DMS79 (cell line): Measurements from ENCODE around the gene FGG.

Experiments used
- DNase-seq: peaks from one replicate; lab custom pipeline; 2025; lab: John Stamatoyannopoulos, UW

Gene FGG

DNA sequence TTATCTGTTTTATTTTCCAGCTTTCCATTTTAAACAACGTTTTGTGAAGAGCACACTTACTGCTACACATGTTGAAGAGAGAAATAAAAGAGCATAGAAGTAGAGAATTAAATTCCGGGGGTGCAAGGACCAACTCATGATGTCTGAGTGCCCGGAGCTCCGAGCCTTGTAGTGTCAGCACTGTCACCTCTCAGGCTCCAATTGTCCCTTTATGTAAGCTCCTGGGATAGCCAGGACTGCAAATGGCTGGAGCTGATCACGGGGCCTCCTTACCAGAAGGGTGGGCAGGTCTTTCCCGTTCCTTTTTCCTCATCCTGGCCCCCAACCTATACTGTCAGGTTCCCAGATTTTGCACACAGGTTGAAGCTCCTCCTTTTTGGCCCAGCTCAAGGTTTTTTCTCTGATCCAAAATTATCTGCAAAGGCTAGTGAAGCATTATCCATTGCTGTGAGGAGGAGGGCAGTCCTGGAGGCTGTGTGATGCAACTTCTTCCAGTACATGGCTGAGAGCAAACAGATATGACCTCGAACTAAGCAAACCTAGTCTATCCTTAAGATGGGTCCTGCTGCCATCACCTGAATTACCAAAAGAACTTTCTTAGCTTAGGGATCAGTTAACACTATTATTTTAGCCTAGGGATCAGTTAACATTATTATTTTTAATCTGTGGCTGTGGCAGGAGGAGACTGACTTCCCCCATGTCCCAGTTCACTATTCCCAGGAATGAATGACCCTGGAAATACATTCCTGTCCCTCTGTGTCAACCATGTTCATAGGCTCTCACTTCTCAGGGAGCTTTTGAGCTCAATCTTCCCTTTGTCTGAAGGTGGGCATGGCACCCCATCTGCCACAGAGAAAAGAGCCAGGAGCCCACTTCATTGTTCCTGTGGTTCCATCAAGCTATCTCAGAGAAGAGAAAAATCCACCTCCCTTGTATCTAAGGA is at the start of gene FGG:
Gene FGG, minus strand, starts transcription at position 185 of the 943 bp plus-strand sequence. Its CDS starts 47 bp downstream, at position 138.
- DNase-seq, result no peak

- DNase-seq, result no peak
These were observed 47.6 kb upstream of the FGG start for GRCh38 chr4:154660052-154660451.

GRCh38 chr4:154658680-154659405 is 46.4 kb upstream of the FGG start:
- DNase-seq, result no peak

DNA sequence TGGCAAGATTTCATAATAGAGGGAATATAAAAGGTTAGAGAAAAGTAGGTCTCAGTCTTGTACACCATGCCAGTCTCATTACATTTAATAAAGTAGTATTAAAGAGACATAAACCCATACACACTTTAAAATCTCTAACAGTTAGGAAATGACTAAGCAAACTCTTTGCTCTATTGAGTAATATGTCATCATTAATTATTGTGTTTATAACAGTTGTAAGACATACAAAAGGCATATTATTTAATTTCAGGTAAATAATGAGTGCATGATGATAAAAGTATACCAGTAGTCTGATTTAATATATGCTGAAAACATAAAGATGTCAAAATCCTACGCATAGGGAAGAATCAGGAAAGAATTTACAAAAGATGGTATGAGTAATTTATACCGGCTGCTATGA is 31.0 kb upstream of the FGG start:
- no peak for DNase-seq

- DNase-seq, result no peak
These were observed 30.0 kb upstream of the FGG start for GRCh38 chr4:154642373-154643009.

DNA sequence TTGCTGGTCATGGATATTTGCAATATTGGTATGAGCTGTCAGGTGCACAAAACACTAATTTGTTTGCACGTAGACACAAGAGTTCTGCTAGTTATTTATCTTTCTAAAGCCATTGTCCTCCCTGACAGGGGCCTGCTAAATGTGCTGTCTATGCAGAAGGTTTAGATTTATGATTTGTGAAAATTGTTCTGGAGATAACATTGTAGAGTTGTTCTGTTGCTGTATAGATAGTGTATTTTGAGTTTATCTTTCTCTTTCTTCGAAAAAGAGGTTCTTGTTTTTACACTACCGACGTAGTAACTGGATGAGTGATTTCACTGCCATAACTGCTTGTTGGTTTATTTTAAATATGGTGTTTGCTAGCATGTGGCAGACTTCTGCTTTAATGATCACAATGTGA is 28.5 kb upstream of the FGG start:
- DNase-seq, result no peak

GRCh38 chr4:154634058-154634457 is 21.6 kb upstream of the FGG start:
- DNase-seq, result no peak

- no peak for DNase-seq
These were observed 19.4 kb upstream of the FGG start for GRCh38 chr4:154631828-154632227.

DNA sequence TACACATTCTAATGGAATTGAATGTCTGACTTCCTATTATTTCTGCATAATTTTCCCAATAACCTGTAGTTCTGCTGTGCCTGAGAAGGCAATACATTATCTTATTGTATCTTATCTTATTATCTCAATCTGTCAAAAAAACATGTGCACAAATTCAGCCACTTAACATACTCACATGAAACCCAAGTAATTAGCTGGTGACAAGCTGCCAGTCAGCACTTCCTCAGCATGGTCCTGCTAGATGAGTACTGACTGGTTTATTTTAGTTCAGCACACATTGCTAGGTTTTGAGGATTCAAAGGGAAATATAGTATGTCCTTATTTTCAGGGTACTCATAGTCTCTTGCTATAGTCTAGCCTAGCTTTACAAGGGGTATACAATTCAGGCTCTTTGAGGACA is 17.9 kb upstream of the FGG start:
- no peak for DNase-seq

DNA sequence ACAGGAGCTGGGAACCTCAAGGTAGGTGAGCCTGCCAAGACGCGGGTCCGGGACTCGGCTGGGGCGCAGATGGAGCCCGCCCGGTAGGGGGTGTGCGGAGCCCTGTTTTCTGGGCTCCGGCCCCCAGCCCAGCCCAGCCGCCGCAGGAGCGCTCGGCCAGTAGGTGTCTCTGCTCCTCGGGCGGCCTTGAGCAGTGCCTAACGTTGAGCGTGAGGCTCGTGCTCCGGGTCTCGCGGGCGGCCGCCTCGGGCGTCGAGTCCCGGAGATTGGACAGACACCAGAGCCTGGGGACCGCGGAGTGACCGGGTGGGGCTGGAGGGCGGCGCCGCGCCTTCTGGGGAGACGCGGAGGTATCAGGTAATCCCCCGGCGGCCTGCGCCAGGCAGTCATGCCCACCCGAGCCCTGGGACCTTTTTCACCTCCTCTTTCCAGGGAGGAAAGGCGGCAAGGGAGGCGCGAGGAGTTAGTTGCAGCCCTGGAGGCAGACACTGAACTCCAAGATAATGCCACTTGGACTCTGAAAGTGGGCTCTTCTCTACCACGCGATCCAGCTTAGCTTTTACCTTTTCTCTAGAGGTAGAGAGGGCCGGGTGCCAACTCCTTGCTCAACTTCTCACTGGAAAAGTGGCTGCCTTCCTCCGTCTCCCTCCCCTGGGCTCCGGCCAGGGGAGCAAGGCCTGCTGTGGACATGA is 14.5 kb upstream of the FGG start:
- DNase-seq, result no peak

GRCh38 chr4:154625971-154626370 is 13.5 kb upstream of the FGG start:
- no peak for DNase-seq

- no peak for DNase-seq
These were observed 11.5 kb upstream of the FGG start for GRCh38 chr4:154623995-154624394.

DNA sequence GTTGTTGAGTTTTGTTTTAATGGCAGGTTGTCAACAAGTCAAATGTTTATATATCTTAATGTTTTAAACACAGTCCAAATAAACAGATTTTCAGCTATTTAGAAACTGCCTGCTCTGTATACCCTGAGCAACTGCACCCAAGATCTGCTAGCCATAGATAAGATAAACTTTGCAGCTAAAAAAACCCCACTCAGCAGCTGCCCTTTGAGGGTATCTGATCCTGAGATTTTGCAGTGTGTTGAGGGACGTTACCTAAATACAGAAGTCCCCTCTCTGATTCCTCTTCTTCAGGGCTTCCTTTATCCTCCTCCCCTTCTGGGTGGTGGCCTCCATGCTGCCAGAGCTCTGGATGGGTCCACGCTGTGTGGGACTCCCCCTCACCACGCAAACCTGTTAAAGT is 11.0 kb upstream of the FGG start:
- no peak for DNase-seq

DNA sequence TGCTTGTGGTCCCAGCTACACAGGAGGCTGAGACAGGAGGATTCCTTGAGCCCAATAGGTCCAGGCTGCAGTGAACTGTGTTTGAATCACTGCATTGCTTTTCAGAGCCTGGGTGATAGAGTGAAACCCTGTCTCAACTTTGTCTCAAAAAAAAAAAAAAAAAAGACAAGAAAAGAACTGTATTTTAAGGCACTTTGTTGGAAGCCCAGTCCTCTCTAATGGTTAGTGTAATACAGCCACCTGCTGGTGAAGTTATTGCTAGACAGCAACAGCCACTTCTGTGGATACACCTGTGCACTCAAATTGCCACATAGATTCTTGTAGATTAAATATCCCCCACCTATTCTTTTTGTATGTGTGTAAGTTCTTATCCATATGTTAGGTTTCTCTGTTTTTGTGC is 10.1 kb upstream of the FGG start:
- DNase-seq, result no peak

- DNase-seq, result no peak
These were observed 7.7 kb upstream of the FGG start for GRCh38 chr4:154620111-154620510.

- no peak for DNase-seq
These were observed 6.4 kb upstream of the FGG start for GRCh38 chr4:154618708-154619315.

DNA sequence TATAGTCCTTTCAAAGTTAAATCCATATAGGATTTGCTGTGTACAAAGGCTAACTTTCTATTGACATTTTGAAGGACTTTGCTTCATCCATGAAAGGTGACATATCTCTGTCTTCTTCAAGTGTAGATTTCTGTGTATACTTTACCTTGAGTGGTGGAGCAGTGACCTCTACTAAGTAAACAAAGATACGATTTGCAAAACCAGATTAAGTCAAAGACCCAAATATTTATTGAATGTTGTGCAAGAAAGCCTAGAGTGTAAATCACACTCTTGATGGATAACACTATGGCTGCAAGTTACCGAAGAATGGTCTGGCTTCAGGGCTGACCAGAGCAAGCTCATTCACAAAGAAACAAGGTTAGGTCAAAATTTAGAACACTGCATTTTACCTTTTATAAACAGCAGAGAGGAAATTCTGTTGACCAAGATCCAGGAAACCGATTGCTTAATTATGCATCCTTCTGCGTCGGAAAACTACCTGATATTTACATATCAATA is 5.4 kb upstream of the FGG start:
- DNase-seq, result no peak

- DNase-seq, result no peak
These were observed 4.3 kb upstream of the FGG start for GRCh38 chr4:154616731-154617130.

DNA sequence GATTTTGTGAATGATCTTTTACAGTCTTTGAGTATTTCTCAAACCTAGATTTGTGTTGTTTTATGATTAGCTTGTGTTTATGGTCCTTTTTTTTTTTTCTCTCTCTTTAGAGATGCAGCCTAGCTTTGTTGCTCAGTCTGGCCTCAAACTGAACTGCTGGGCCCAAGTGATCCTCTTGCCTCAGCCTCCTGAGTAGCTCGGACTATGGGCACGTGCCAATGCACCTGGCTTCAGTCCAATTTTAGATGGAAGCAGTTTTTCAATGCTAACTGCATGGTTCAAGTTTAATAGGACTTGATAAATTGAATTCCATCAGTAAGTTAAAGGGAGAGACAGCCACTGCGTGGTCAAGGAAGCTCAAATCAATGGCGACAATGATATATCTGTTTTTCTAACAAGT is 3.8 kb upstream of the FGG start:
- DNase-seq, result no peak

DNA sequence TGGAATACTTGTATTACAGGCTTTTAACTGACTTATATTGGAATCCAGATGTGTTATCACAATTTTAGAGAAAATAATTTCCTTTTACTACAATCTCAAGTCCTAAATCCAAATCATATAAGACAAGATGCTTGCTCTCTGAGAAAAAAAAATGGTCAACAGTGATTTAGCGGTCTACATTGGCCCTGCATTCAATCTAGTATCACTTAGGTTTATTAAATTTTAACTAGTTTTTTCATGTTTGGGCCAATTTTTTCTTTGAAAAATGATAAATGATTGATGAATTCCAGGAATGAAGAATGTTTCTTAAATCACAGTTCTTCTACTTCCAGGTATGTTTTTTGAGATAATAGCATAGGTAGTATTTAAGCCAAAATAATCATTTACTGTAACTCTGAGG is 2.8 kb upstream of the FGG start:
- DNase-seq, result no peak

DNA sequence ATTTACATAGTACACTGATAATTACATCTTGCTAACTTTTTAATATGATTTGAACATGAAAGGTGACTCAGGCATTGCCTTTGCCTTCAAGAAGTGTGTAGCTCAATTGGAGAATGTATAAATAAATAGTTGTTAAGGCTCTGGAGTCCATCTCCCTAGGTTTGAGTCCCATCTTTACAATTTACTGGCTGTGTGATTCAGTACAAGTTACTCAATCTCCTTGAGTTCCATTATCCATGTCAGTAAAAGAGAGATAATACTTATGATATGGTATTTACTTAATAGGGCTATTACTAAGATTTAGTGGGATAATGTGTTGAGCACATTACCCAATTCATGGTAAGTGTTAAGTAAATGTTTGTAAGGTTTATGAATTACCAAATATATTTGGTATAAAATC is 1.9 kb upstream of the FGG start:
- DNase-seq, result no peak

DNA sequence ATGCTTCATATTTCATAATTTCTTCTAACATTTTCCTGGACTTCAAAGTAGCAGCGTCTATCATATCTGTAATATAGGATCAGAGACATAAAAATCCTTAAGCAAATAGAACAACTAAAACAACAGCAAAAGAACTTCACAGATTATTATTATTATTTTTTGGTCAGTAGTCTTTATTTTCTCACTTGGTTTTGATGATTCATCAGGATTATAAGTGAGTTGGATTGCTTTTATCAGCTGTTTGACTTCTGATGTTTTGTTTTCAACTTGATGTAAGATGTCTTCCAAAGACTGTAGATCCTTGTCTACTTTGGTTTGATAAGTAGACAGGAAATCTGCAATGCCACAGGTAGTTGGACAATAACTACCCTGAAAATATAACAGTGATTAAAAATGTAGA is 623 bp downstream of the FGG start:
- DNase-seq, result no peak
